ENCODE data around the gene PKD1.
"Not testable (repeated sequence)": the region's sequence is repeated elsewhere in the genome, so short reads cannot be mapped to it uniquely, and the experiment has no call there.

Gene PKD1

GRCh38 chr16:2127630-2128280 is 7.9 kb downstream of the PKD1 start:
- H3K4me3 ChIP-seq (ENCODE audit: low read depth, low read length); DNase-seq (ENCODE audit: low read depth): not testable (repeated sequence)

- not testable (repeated sequence) for H3K4me3 ChIP-seq (ENCODE audit: low read depth, low read length); DNase-seq (ENCODE audit: low read depth)
Observed at GRCh38 chr16:2126928-2127556, 8.7 kb downstream of the PKD1 start.

- not testable (repeated sequence) for H3K4me3 ChIP-seq (ENCODE audit: low read depth, low read length); DNase-seq (ENCODE audit: low read depth)
Observed at GRCh38 chr16:2126161-2126743, 9.4 kb downstream of the PKD1 start.

GRCh38 chr16:2125609-2126008 is 10.1 kb downstream of the PKD1 start:
- H3K4me3 ChIP-seq (ENCODE audit: low read depth, low read length); DNase-seq (ENCODE audit: low read depth): not testable (repeated sequence)

- not testable (repeated sequence) for DNase-seq (ENCODE audit: low read depth)
- peak overlapping the region; percentile 20 for H3K4me3 ChIP-seq (ENCODE audit: low read depth, low read length)
Observed at GRCh38 chr16:2124694-2125444, 10.8 kb downstream of the PKD1 start.

GRCh38 chr16:2124377-2124693 is 11.4 kb downstream of the PKD1 start:
- not testable (repeated sequence) for DNase-seq (ENCODE audit: low read depth); H3K4me3 ChIP-seq (ENCODE audit: low read depth, low read length)

GRCh38 chr16:2123706-2124376 is 11.9 kb downstream of the PKD1 start:
- DNase-seq (ENCODE audit: low read depth); H3K4me3 ChIP-seq (ENCODE audit: low read depth, low read length): not testable (repeated sequence)

GRCh38 chr16:2122934-2123683 is 12.6 kb downstream of the PKD1 start:
- H3K4me3 ChIP-seq (ENCODE audit: low read depth, low read length); DNase-seq (ENCODE audit: low read depth): not testable (repeated sequence)

- no peak overlapping the region for H3K4me3 ChIP-seq (ENCODE audit: low read depth, low read length)
- DNase-seq (ENCODE audit: low read depth), result no peak
Observed at GRCh38 chr16:2122429-2122828, 13.3 kb downstream of the PKD1 start.

GRCh38 chr16:2121853-2122252 is 13.8 kb downstream of the PKD1 start:
- no peak for DNase-seq (ENCODE audit: low read depth)
- no peak overlapping the region for H3K4me3 ChIP-seq (ENCODE audit: low read depth, low read length)

GRCh38 chr16:2121325-2121724 is 14.4 kb downstream of the PKD1 start:
- not testable (repeated sequence) for DNase-seq (ENCODE audit: low read depth)

GRCh38 chr16:2117960-2118722 is 17.6 kb downstream of the PKD1 start:
- not testable (repeated sequence) for DNase-seq (ENCODE audit: low read depth); H3K4me3 ChIP-seq (ENCODE audit: low read depth, low read length)

More at GRCh38 chr16:2121325-2121724, 14.4 kb downstream of the PKD1 start:
- not testable (repeated sequence) for H3K4me3 ChIP-seq (ENCODE audit: low read depth, low read length)

GRCh38 chr16:2117341-2117740 is 18.4 kb downstream of the PKD1 start:
- not testable (repeated sequence) for DNase-seq (ENCODE audit: low read depth); H3K4me3 ChIP-seq (ENCODE audit: low read depth, low read length)

- DNase-seq (ENCODE audit: low read depth); H3K4me3 ChIP-seq (ENCODE audit: low read depth, low read length): not testable (repeated sequence)
Observed at GRCh38 chr16:2116428-2116827, 19.3 kb downstream of the PKD1 start.

GRCh38 chr16:2115591-2115973 is 20.1 kb downstream of the PKD1 start:
- H3K4me3 ChIP-seq (ENCODE audit: low read depth, low read length), result no peak overlapping the region
- no peak for DNase-seq (ENCODE audit: low read depth)

GRCh38 chr16:2114885-2115590 is 20.7 kb downstream of the PKD1 start:
- not testable (repeated sequence) for DNase-seq (ENCODE audit: low read depth); H3K4me3 ChIP-seq (ENCODE audit: low read depth, low read length)

- DNase-seq (ENCODE audit: low read depth); H3K4me3 ChIP-seq (ENCODE audit: low read depth, low read length): not testable (repeated sequence)
Observed at GRCh38 chr16:2114225-2114624, 21.5 kb downstream of the PKD1 start.
